K562 (cell line): ENCODE data around the gene SETD4. TPM values are rescaled to one million over a fixed set of nuclear protein-coding genes. Genes with fewer than 3 reads are reported as not detected.

Experiments used
- C11orf30 ChIP-seq: fragments of 450-650 bp; IDR thresholded peaks from 2 replicates; pipeline ENCODE4 v1.6.1; 2016; ENCODE audit warnings: low read depth, mild to moderate bottlenecking
- CBFB ChIP-seq: sonication (generic); formaldehyde crosslinking; IDR thresholded peaks from 2 replicates; pipeline ENCODE4 v1.4.0; 2020; ENCODE audit warnings: mild to moderate bottlenecking, missing genetic modification reagents
- CCNT2 ChIP-seq: IDR thresholded peaks from 2 replicates; pipeline ENCODE4 v1.6.1; 2011; ENCODE audit warnings: borderline replicate concordance, low read depth, mild to moderate bottlenecking, moderate library complexity, mixed read lengths, low read length; ENCODE audit not compliant: insufficient read length; ENCODE audit errors: extremely low read depth
- EGR1 ChIP-seq: fragments of 450-650 bp; conservative IDR thresholded peaks from 2 replicates; pipeline ENCODE4 v1.6.1; 2017; ENCODE audit warnings: mild to moderate bottlenecking
- IRF2 ChIP-seq: sonication (generic); formaldehyde crosslinking; IDR thresholded peaks from 2 replicates; pipeline ENCODE4 v1.8.1; 2022; ENCODE audit warnings: mild to moderate bottlenecking, missing genetic modification reagents
- NR2C1 ChIP-seq, 2 experiments: fragments of 450-650 bp; IDR thresholded peaks; 2 replicates each; pipeline ENCODE4 v1.6.1; 2017; ENCODE audit warnings: mild to moderate bottlenecking in 2 of 2, antibody characterized with exemption in 1 of 2, inconsistent platforms in 1 of 2, missing compliant biosample characterization in 1 of 2, missing genetic modification characterization in 1 of 2
- SIN3B ChIP-seq: fragments of 450-650 bp; IDR thresholded peaks from 2 replicates; pipeline ENCODE4 v1.6.1; 2017; ENCODE audit warnings: low read depth, mild to moderate bottlenecking, moderate library complexity
- TAF1 ChIP-seq: IDR thresholded peaks from 2 replicates; pipeline ENCODE4 v1.6.1; 2011; ENCODE audit warnings: mild to moderate bottlenecking, low read length, moderate library complexity; ENCODE audit not compliant: insufficient read depth, control insufficient read depth, severe bottlenecking; ENCODE audit errors: extremely low read depth
- TBL1XR1 ChIP-seq, 2 experiments: IDR thresholded peaks; 2 replicates each; pipeline ENCODE4 v1.6.1; 2012; ENCODE audit warnings: improper control_type of control experiment in 2 of 2, low read length in 2 of 2, mild to moderate bottlenecking in 1 of 2
- TEAD1 ChIP-seq, 2 experiments: fragments of 450-650 bp in 1 of 2; sonication (generic) in 1 of 2; formaldehyde crosslinking; IDR thresholded peaks; 2 replicates each; pipeline versions ENCODE4 v1.4.0 to v1.8.0; 2020 to 2022; ENCODE audit warnings: mild to moderate bottlenecking in 2 of 2, missing genetic modification reagents in 1 of 2
- TRIM28 ChIP-seq: fragments of 450-650 bp; IDR thresholded peaks from 2 replicates; pipeline ENCODE4 v1.6.1; 2017
- YY1 ChIP-seq, 3 experiments: IDR thresholded peaks; 2 replicates each; pipeline ENCODE4 v1.6.1; 2011; ENCODE audit warnings: low read length in 2 of 3, mild to moderate bottlenecking in 2 of 3, moderate library complexity in 2 of 3, borderline replicate concordance in 1 of 3, control low read depth in 1 of 3, low read depth in 1 of 3; ENCODE audit not compliant: insufficient read depth in 3 of 3, insufficient replicate concordance in 2 of 3, control insufficient read depth in 1 of 3, insufficient read length in 1 of 3; ENCODE audit errors: extremely low read depth in 1 of 3
- ZBTB49 ChIP-seq: sonication (generic); formaldehyde crosslinking; IDR thresholded peaks from 2 replicates; pipeline ENCODE4 v1.8.0; 2022; ENCODE audit warnings: missing genetic modification reagents, mild to moderate bottlenecking, borderline replicate concordance
- ZC3H8 ChIP-seq: fragments of 450-650 bp; IDR thresholded peaks from 2 replicates; pipeline ENCODE4 v1.6.1; 2017
- ZNF143 ChIP-seq: sonication (generic); formaldehyde crosslinking; IDR thresholded peaks from 2 replicates; pipeline ENCODE4 v1.9.0; 2022; ENCODE audit warnings: mild to moderate bottlenecking, missing genetic modification reagents
- ZNF609 ChIP-seq: sonication (generic); formaldehyde crosslinking; IDR thresholded peaks from 2 replicates; pipeline ENCODE4 v1.8.1; 2023; ENCODE audit warnings: missing genetic modification reagents, mild to moderate bottlenecking, borderline replicate concordance
- polyA plus RNA-seq, 8 experiments: library from polyadenylated mRNA; depleted of rRNA in 4 of 8; stranded (reverse) in 5 of 8; unstranded in 3 of 8; fragments of >200 nt; fragmentation: Nextera tagmentation in 2 of 8; fragmentation: Illumina TruSeq in 1 of 8; extraction: Ambion mirVana in 2 of 8; extraction: Trizol in 1 of 8; gene quantifications; 2 replicates each; pipeline versions ENCODE4 v1.2.1 to v1.2.3, GENCODE V29; 2011 to 2014; ENCODE audit warnings: inconsistent platforms in 1 of 8, missing spikeins in 1 of 8
- total RNA-seq, 7 experiments: library from RNA; depleted of rRNA in 6 of 7; stranded (reverse); fragments of >200 nt in 6 of 7; fragmentation: Illumina TruSeq in 2 of 7; extraction: Trizol in 2 of 7; gene quantifications; 2 replicates each; pipeline versions ENCODE4 v1.2.1 to v1.2.3, GENCODE V29; 2011 to 2021; ENCODE audit warnings: low replicate concordance in 1 of 7

Gene SETD4
- total and polyA plus RNA-seq, 9 of the 15 experiments (the other 6 are each of a cell fraction or from before 2014, with no cell fraction given), result 16.1 to 51.3 (median 25.7) TPM

GRCh38 chr21:36060159-36060921, at the start of gene SETD4 (continued):
- TF ChIP-seq ZNF143 (0 out of 2 replicates have a peak, but pooled peaks have one; percentile 36), C11orf30 (peak; percentile 68), IRF2 (no peak), CBFB (CRISPR knock-in tag) (no peak), CCNT2 (no peak), ZNF609 (CRISPR knock-in tag) (no peak), TBL1XR1 (IDR thresholded peaks at IDR 0.05; ENCODE audit: low read length in 2 of 2) (no peak; a peak in 1 of 4 replicates), SIN3B (no peak; the same call in 1 of the 2 replicates), TRIM28 (no peak), ZC3H8 (no peak), ZBTB49 (CRISPR knock-in tag) (no peak), YY1 (IDR thresholded peaks at IDR 0.05; ENCODE audit: borderline replicate concordance in 1 of 3, control insufficient read depth in 1 of 3, extremely low read depth in 1 of 3, insufficient read depth in 3 of 3, insufficient read length in 1 of 3, insufficient replicate concordance in 2 of 3, low read depth in 1 of 3, low read length in 2 of 3) (peak; percentile 66 to 95 (median 93)), EGR1 (peak; percentile 81), TAF1 (peak; percentile 79), NR2C1 (IDR thresholded peaks at IDR 0.05) (peak; percentile 97), NR2C1 (tag; IDR thresholded peaks at IDR 0.05) (peak; percentile 98), TEAD1 (CRISPR knock-in tag; IDR thresholded peaks at IDR 0.05) (peak in 1 of 2 experiments; percentile 84; a peak in 1 of 4 replicates)
